HG03520 (cell line): Measurements from ENCODE around the gene GLRA1.

ENCODE experiments used
- ATAC-seq: cut with Tn5 transposase; IDR thresholded peaks from one replicate; pipeline ENCODE4 v1.9.1; 2021; ENCODE audit warnings: mild to moderate bottlenecking, moderate library complexity; ENCODE audit not compliant: unreplicated experiment

GLRA1 gene

DNA sequence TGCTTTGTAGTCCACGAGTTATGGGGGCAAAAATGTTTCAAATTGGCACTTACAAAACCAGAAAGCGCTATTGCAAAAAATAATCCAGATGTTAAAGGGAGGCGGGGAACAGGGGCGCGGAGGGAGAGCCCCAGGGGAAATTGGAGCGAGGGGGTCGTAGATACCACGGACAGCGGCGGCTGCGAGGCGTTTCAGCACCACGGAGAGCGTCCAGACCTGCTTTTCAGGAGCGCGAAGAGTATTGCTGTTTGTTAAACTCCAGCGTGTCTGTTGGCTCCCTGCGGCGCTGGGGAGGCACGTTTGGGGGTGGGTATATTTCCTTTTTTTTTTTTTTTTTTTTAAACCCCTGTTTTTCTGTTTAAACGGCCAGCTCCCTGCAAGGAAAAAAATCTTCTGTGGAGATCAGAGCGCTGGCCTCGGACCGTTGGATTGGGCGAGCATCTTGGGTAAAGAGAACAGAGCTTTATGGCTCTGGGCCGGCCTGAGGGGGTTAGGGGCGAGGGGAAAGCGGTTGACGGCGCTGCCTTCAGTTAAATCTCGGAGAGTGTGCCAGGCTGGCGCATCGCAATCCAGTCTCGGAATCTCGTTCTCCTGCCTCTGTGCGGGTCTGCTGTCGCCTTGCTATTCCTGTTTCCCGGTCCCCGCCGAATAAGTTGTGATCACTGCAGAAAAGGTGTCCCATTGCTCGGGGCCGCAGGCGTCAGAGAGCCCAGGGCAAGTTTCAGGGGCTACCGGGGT lies at the start of gene GLRA1:
TSS of gene GLRA1 (minus strand) at position 288 of the 738 bp plus-strand sequence. CDS start 302 bp downstream, outside the sequence.
- no peak for ATAC-seq

DNA sequence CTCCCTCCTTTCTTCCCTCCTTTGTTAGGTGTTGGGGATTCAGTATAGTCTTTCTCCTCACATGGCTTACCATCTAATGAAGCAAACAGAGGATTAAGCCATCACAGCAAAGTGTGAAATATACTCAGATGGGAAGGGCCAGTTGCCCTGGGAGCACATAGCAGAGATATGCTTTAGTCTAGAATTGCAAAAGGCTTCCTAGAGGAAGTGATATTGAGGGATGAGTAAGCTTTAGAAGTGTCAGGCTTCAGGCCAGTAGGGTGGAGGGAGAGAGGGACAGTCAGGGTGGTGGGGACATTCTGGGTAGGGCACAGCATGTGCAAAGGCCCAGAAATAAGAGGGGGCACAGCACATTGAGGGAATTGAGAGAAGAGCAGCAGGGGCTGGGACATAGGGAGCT lies 46.2 kb upstream of the GLRA1 start:
- no peak for ATAC-seq

DNA sequence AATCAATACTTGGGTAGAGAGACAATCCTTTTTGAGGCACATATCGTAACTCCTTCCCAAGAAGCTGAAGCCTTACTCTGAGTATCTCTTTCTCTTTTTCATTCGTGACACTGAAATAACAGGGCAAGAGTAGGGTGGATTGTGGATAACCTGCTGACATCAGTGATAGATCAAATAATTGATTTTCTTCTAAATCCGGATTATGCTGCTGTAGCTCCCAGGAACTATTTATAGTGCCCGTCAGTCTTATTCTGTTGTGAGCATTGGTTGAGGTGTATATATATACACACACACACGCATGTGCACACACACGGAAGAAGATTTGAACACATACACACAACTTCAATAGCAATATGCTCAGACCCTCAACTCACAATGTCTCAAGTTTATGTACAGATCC lies 43.2 kb upstream of the GLRA1 start:
- ATAC-seq = no peak

DNA sequence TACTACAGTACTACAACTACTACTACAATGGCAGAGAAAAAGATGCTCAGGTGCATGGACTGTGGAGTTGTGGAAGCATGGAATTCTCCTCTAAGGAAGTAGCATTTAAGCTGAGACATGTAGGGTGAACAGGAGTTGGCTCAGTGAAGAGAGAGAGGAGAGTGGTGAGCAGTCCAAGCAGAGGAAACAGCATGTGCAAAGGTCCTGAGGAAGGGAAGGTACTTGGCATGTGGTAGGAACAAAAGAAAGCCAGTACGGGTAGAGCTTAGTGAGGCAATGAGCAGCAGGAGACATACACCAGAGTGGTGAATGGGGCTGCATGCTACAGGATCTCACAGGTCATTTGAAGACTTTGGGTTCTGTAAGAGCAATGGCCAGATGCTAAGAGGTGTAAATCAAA lies 41.4 kb upstream of the GLRA1 start:
- no peak for ATAC-seq

DNA sequence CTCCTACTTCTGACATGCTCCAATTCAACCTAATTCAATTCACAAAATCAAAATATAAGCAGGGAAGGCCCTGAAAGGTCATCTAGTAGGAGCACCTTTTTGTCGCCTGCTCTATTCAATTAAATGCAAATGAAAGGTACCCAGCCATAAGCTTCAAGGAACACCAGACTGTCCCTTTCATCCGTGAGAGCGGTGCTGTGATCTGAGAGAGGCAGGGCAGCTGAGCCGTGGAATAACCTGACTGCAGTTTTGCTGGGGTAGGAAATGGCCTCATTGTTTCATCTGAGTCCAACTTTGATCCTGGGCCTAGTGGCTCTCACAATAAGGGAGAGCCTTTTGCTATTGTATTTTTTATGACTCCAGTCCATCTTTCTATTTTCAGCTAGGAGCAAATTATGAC lies 39.8 kb upstream of the GLRA1 start:
- no peak for ATAC-seq

DNA sequence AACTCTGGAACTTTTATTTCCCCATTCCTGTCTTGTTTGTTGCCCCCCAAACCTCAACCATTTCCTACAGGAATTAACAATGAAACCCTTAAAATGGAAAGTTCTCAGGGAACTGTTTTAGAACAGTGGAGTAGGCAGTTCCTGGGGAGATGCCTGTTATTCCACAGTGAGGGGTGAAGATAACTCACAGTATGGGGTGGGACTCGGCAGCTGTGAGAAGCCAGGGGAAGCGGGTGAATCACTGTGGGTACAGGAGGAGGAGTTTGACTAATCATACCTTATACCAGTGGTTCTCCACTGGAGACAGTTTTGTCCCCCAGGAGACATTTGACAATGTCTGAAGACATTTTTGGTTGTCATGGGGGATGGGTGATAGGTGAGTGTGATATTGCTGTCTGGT lies 36.9 kb upstream of the GLRA1 start:
- no peak for ATAC-seq

DNA sequence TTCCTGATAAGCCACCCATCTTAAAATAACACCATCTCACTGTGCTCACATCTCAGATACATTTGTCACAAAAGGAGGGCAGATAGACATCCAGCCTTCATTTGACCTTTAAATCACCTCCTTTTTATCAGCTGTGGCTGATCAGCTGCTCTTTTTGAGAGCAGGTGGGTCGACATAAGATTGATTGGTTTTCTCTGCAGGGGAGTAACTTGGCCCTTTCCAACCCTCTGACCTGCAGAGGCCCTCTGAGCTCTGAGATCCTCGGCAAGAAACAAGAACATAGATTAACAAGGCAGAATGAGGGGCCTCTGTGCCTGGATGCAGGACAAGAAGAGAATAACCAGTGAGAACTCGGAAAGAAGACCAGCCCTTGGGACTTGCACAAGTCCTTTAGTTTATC lies 33.5 kb upstream of the GLRA1 start:
- ATAC-seq = no peak

DNA sequence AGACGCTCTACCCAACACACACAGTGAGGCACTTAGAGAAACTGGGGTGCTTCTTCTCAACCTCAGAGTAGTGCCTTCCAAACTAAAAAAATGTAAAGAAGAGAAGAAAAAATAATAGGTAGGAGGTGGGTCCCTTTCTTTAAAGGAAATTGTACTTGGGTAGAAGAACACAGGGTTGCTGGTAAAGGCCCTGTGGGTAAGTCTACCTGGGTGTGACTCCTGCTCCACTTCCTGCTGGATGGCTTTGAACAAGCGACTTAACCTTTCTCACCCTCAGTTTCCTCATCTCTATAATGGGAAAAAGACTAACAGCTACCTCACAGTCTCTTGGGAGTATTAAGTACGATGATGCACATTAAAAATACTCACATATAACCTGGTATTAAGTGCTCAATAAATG lies 32.1 kb upstream of the GLRA1 start:
- no peak for ATAC-seq

DNA sequence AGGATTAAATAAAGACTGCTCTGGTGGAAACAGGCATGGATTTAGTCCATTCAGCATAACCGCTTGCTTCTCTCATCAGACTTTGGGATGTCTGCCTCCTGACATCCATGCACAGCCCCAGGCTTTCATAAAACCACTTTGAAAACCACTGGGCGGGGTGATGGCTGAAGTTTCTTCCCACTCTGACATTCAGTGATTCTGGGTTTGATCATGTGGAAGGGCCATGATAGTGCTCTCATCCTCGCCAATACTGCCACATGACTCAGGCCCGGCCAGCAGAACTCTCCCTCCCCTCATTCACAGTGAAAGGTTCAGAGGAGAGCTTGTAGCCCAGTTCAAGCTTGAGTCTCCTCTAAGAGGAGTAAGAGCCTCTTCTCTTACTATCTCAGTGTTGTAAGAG lies 29.6 kb upstream of the GLRA1 start:
- no peak for ATAC-seq

DNA sequence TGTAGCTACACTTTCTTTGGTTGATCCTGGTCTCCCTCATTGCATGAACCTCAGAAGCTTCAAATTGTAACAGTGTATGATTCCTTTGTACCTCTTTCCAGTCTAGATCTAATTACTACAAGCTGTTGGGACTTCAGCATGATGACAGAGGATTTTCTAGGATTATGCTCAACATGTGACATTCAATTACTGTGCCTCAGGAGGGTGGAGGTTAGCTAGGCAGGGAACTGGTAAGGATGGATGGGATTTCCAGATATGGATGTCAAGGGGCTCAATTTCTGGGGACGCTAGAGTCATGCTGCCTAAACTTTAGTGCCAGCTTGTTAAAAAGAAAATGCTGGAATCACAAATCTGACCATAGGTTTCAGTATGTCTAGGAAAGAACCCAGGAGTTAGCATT lies 29.2 kb upstream of the GLRA1 start:
- ATAC-seq = no peak

DNA sequence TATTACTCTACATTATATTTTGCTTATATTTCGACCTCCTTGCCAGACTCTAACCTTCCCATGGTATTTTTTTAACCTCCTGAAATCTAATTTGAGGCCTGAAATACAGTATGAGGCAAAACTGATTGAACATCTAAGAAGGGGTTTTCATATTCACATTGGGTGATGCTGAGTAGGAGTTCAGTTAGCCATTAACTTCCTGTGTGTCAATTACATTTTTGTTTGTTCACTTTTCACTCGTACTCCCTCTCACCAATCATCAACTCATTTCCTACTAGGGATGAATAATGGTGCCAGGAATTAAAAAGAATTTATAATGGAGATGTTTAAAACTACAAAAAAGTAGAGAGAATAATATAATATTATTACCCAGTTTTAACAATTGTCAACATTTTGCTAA lies 27.6 kb upstream of the GLRA1 start:
- no peak for ATAC-seq

DNA sequence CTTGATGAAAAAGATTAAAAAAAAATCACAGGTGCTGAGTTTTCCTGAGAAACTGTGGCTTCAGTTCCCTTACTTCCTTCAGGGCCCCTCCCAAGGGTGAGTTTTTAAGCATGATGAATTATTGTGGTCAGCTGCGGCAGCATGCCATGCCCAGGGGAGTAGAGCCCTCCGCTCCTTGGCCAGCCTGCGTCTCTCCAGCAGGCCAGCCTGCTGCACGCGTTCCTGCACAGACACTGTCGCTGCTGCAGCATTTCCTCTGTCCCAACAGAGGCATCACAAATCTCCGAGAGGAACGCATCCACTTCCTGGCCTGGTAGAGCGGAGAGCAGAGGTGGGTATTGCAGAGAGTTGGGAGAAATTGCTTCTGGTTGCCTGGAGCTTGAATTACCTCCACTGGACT lies 26.1 kb upstream of the GLRA1 start:
- no peak for ATAC-seq

DNA sequence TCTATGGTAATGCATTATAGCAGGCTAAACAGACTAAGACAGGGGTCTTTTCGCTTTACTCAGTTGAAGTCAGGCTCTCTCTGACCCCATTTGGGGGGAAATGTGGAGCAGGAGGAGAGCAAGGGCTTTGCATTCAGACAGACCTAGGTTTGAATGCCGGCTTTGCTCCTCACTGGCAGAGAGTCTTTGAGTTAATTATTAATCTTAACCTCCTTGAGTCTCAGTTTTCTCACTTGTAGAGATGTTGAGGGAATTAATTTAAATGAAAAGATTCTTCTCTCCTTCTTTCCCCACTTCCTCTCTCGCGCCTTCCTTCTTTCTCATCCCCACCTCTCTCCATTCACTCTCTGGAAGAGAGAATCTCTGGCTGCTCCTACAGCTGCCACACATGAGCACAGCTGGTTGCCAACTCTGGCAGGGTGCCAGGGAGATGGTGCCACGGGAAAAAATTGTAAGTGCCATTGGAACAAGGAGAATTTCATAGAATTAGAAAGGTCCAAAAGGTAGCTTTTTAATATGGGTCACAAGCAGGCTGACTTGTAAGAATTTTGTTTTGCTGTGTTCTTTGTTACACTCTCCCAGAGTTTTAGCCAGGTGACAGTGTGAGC lies 25.2 kb upstream of the GLRA1 start:
- no peak for ATAC-seq

DNA sequence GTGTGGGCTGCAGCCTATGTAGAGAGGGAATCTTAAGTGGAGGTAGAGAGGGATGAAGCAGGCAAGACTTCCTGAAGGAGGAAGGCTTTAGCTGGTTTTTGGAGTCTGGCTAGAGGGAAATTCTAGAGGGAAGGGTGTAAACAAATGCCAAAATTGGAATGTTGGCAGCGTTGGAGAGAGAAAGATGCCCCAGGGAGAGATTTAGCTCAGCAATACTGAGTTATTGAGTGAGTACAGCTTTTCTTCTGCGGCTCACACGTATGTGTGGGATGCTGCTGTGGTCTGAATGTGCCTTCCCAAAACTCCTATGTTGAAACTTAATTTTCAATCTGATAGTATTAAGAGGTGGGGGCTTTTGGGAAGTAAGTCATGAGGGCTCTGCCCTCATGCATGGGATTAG lies 24.5 kb upstream of the GLRA1 start:
- ATAC-seq = no peak

DNA sequence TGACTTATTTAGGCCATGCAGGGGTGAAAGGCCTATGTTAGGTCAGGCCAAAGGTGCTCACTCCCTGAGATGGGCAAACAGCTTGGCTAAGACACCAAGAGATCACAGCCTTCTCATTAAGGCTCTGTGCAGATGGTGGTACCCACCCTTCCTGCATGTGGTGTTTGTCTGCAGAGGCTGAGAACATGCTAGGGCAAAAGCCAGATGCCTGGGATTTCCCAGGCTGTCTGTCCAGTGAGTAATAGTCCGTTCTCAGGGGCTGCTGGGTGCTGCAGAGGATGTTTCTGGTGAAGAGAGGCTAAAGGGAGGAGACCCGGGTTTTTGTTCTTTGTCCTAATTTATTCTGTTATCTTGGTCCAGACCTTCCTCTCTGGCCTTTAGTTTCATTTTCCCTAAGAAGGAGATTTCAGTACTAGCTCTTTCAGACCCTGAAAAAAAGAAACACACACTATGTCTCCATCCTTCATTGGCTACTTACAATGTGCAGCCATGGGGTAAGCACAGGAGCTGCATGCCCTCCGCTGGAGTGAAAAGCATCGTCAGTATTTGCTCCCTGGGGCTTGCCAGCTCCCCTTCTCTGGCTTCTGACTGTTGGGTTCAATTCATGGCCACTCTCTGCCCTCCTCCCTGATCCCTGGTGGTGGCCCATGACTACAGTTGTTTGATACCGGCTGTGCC lies 23.4 kb upstream of the GLRA1 start:
- no peak for ATAC-seq

DNA sequence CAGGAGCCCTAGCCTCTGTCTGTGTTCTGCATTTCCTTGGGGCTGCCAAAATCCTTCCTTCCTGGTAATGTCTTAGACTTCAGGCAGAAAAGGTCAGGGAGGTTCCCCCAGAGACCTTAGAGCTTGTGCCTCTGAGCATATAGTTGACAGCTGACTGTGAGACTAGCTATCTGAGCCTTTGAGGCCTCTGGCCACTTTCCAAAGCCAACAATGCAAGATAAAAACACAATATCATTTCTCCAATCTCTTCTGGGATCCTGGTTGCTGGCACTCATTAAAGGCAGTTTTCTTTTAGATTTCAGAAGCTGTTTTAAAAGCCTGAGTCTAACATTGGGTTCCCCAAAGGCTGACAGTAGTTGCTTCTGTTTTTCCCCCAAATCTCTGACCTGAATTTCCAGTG lies 13.2 kb upstream of the GLRA1 start:
- no peak for ATAC-seq

DNA sequence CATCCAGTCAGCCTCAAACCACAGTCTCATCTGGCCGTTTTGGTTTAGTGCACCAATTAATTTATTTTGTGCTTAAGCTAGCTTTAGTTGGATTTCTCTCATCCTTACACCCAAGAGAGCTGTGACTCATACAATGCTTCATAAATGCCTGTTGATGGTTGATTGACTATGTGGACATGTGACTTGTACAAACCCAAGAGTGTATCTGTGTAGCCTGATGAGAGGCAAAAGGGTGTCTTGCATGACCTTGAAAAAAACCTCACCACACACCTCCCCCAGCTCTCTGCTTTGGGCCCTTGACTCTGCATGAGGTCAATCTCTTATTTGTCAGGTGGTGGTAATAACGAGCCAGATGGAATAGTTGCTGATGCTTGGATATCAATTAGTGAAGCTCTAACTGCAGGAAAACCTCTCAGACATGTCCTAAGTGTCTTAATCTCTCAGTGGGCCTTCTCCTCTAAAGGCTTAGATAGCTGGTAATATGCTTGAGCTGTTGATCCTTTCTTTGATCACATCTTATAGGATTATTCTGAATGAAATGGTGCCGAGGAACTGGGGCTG lies 10.6 kb upstream of the GLRA1 start:
- no peak for ATAC-seq

DNA sequence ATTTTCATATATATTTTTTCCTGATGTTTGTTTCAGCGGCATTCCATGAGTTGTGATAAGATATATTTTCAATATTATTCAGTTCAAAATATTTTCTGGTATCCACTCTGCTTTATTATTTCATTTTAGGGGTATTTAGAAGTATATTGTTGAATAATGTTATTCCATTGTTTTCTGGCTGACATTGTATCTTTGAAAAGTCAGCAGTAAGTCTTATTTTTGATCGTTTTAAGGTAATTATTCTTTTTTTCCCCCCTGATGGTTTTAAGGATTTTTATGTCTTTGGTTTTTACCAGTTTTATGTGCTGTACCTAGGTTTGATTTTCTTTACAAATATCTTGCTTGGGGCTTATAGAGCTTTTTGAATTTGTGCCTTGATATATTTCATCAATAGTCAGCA lies 6.6 kb upstream of the GLRA1 start:
- no peak for ATAC-seq

DNA sequence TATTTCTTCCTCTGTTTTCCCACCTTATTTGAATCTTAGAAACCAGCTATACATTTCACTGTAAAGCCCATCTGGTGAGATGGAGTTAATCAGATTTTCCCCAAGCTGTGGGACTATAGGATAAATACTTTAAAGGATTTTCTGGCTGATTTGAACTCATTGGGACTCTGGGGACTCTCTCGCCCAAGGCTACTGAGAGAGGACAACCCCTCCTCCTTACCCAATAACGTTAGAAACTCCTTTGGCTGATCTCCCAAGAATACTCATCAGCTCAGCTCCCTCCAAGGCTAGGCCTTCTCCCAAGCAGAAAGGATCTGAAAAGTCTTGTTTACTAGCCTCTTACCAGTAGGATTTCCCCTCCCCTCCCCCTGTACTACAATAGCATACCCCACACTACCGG lies 1.5 kb upstream of the GLRA1 start:
- no peak for ATAC-seq

DNA sequence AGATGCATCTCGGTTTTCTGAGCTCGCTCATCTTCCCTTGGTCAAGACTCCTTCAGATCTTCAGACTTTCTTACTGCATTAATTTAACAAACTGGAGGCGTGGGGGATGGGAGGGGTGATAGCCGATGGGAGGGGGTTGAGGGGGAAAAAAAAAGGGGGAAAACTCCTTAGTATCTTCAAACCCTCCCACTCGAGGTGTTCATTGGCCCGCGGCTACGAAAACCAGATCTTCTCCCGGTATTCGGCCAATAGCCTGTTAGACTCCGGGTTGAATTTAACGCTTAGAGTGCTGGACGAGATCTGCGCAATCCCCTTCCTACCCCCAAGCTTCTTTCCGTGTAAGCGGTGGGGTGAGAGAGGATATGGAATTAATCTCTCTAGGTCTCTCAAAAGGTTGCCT lies 689 bp upstream of the GLRA1 start:
- no peak for ATAC-seq

DNA sequence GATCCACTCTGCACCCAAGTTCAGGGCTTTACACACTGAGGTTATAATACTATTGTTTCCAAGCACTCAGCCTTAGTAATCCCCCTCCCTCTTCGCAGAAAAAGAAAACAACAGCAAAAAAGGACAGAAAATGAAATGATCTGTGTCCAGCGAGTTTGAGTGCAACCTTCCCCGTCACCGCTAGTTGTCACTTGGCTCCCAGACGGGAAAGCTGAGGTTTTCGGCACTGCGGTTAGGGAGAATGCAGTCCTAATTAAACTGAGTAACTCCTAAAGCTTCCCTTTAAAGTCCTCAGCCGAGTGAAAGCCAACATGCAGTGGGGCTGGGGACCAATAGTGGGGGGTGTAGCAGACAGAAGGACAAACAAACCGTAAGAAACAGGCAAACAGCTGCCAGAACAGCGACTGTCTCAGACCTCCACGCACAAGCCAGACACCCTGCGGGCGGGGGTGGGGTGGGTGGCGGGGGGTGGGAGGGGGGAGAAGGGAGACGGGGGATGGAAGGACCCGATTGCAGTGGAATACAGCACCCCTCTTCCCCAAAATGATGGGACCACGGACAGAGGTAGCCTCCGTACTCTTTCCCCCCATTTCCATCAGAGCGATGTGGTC lies 680 bp downstream of the GLRA1 start:
- ATAC-seq = no peak

DNA sequence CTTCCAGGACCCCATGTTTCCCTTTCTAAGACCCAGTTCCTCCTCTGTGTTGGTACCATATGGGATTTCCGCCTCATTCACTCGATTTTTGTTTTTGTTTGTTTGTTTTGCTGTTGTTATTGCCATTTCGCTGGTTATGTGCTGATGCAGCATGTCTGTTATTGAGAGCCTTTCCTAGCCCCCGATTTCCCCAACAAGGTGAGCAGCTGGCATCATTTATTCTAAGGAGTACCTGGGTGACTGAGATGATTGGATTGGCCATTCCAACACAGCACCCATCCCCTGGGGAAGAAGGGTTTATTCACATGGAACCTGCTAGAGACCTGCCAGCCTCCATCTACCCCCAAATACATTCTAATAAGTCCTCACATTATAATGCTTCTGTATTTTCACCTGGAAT lies 2.7 kb downstream of the GLRA1 start:
- ATAC-seq = no peak
